CD4-positive, alpha-beta T cell (primary cell): ENCODE measurements around the gene ASB15. TPM values are rescaled to one million over a fixed set of nuclear protein-coding genes. Genes with fewer than 3 reads are reported as not detected.

Experiments
- ATAC-seq: fragments of 200-7000 bp; cut with Tn5 transposase; one replicate; pipeline ENCODE4 v1.10.0; 2022; ENCODE audit warnings: mild to moderate bottlenecking; ENCODE audit not compliant: poor library complexity
- CTCF ChIA-PET: fragments of 350-600 bp; sonication (Branson Sonifier 250); formaldehyde crosslinking; loops from one replicate; lab custom pipeline; 2021; ENCODE audit warnings: antibody characterized with exemption, inconsistent platforms; lab: Charles Lee
- POLR2A ChIA-PET: fragments of 350-600 bp; sonication (Branson Sonifier 250); formaldehyde crosslinking; loops from one replicate; lab custom pipeline; 2021; ENCODE audit warnings: antibody characterized with exemption, inconsistent platforms; lab: Charles Lee
- DNase-seq, 14 experiments: peaks; one replicate each; pipeline ENCODE4 v3.0.0-alpha.2; 2013 to 2020; ENCODE audit warnings: mixed read lengths in 2 of 14
- H3K27ac ChIP-seq, 2 donors: one replicate each; pipeline versions ENCODE4 v1.5.1 to v1.7.0; 2013; ENCODE audit warnings: low read length in 2 of 2, low read depth in 1 of 2, mild to moderate bottlenecking in 1 of 2
- H3K27me3 ChIP-seq, 2 experiments: 1 replicate in 1 of 2; 2 replicates in 1 of 2; pipeline versions ENCODE4 v1.6.1 to v1.7.0; 2013; ENCODE audit warnings: low read length in 2 of 2, control low read depth in 1 of 2, mild to moderate bottlenecking in 1 of 2, moderate library complexity in 1 of 2; ENCODE audit not compliant: insufficient read depth in 2 of 2, control insufficient read depth in 1 of 2
- H3K36me3 ChIP-seq: one replicate; pipeline ENCODE4 v1.6.1; 2013; ENCODE audit warnings: low read length, control low read depth; ENCODE audit not compliant: insufficient read depth
- H3K4me1 ChIP-seq: one replicate; pipeline ENCODE4 v1.6.1; 2013; ENCODE audit warnings: low read length, control low read depth; ENCODE audit not compliant: insufficient read depth
- H3K4me3 ChIP-seq: one replicate; pipeline ENCODE4 v1.5.1; 2013; ENCODE audit warnings: mild to moderate bottlenecking, low read length, moderate library complexity
- H3K9me3 ChIP-seq, 2 experiments: 1 replicate in 1 of 2; 2 replicates in 1 of 2; pipeline versions ENCODE4 v1.6.1 to v1.7.0; 2013; ENCODE audit warnings: low read length in 2 of 2, mild to moderate bottlenecking in 2 of 2, control low read depth in 1 of 2, moderate library complexity in 1 of 2; ENCODE audit not compliant: control insufficient read depth in 1 of 2, insufficient read depth in 1 of 2
- H3K27ac Mint-ChIP-seq: one replicate; pipeline ENCODE4 v1.8.0; 2020; ENCODE audit warnings: mixed read lengths
- H3K27me3 Mint-ChIP-seq: one replicate; pipeline ENCODE4 v1.8.0; 2021; ENCODE audit warnings: mixed read lengths
- H3K36me3 Mint-ChIP-seq: one replicate; pipeline ENCODE4 v1.8.0; 2021; ENCODE audit warnings: low read depth, mixed read lengths
- H3K4me1 Mint-ChIP-seq: one replicate; pipeline ENCODE4 v1.8.0; 2021; ENCODE audit warnings: low read depth, mixed read lengths
- H3K4me3 Mint-ChIP-seq: one replicate; pipeline ENCODE4 v1.8.0; 2020; ENCODE audit warnings: mild to moderate bottlenecking, mixed read lengths
- H3K9me3 Mint-ChIP-seq: one replicate; pipeline ENCODE4 v1.8.0; 2020; ENCODE audit warnings: mixed read lengths
- intact Hi-C, 2 experiments: fragments of 100-400 bp; cut with DNase I in 1 of 2; cut with micrococcal nuclease in 1 of 2; formaldehyde crosslinking; loops; one replicate each; pipeline versions ENCODE4 v1.15.1 to v1.9.0; 2023 to 2025; cut with DNase I, micrococcal nuclease
- total RNA-seq, 174 experiments: library from RNA in 2 of 174; stranded (reverse) in 2 of 174; gene quantifications; one replicate each; pipeline ENCODE4 v1.2.3 and lab custom pipeline; 2021 to 2026
- TF ChIP-seq, protein P1 (sequence below): fragments of 200-600 bp; IDR thresholded peaks from one replicate; pipeline ENCODE4 v1.8.0; 2022; ENCODE audit warnings: antibody characterized with exemption, mild to moderate bottlenecking

ASB15 gene
- total RNA-seq, 2 experiments from 2014 or later: not detected

- POLR2A ChIA-PET: interaction anchor here (0.7 kb wide), 1 partner anchor 179 kb away, joined by 3 read pairs; no protein-coding TSS in a partner anchor
- H3K27me3 Mint-ChIP-seq: no peaks in the 10 kb centered on the region
These were observed 81.1 kb downstream of the ASB15 start for GRCh38 chr7:123682690-123683089.

GRCh38 chr7:123687161-123687560, 85.5 kb downstream of the ASB15 start:
- H3K9me3 ChIP-seq: no peaks in the 10 kb centered on the region
- CTCF ChIA-PET: interaction anchor here (1.4 kb wide), 1 partner anchor 15 kb away, joined by 3 read pairs; no protein-coding TSS in a partner anchor
- H3K4me1 ChIP-seq: no peaks in the 10 kb centered on the region
- intact Hi-C loops: no loop called here
- ATAC-seq: no peak
- Mint-ChIP-seq H3K27me3 (no peaks in the 10 kb centered on the region), H3K27ac (peak overlapping the region; percentile 21), H3K9me3 (no peaks in the 10 kb centered on the region), H3K36me3 (peaks cover 74% of the 10 kb centered on the region), H3K4me1 (no peaks in the 10 kb centered on the region), H3K4me3 (no peak overlapping the region)
- TF ChIP-seq, protein P1, sequence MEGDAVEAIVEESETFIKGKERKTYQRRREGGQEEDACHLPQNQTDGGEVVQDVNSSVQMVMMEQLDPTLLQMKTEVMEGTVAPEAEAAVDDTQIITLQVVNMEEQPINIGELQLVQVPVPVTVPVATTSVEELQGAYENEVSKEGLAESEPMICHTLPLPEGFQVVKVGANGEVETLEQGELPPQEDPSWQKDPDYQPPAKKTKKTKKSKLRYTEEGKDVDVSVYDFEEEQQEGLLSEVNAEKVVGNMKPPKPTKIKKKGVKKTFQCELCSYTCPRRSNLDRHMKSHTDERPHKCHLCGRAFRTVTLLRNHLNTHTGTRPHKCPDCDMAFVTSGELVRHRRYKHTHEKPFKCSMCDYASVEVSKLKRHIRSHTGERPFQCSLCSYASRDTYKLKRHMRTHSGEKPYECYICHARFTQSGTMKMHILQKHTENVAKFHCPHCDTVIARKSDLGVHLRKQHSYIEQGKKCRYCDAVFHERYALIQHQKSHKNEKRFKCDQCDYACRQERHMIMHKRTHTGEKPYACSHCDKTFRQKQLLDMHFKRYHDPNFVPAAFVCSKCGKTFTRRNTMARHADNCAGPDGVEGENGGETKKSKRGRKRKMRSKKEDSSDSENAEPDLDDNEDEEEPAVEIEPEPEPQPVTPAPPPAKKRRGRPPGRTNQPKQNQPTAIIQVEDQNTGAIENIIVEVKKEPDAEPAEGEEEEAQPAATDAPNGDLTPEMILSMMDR: no peak
- POLR2A ChIA-PET: interaction anchor here (0.8 kb wide), 1 partner anchor 61 kb away, joined by 3 read pairs; no protein-coding TSS in a partner anchor
- peaks cover 48% of the 10 kb centered on the region for H3K36me3 ChIP-seq
- no peak for DNase-seq
- no peaks in the 10 kb centered on the region for H3K27me3 ChIP-seq
- H3K27ac ChIP-seq: no peak overlapping the region
- H3K4me3 ChIP-seq: no peak overlapping the region

More at GRCh38 chr7:123682690-123683089, 81.1 kb downstream of the ASB15 start:
- Histone ChIP-seq H3K4me3 (no peak overlapping the region), H3K27me3 (no peaks in the 10 kb centered on the region), H3K27ac (no peak overlapping the region), H3K4me1 (no peaks in the 10 kb centered on the region), H3K36me3 (peaks cover 40% of the 10 kb centered on the region), H3K9me3 (no peaks in the 10 kb centered on the region)
- intact Hi-C loops: loop anchor here (1.0 to 5.0 kb wide), 3 partner anchors 183 to 1175 kb away; no protein-coding TSS in a partner anchor
- H3K36me3 Mint-ChIP-seq: peaks cover 52% of the 10 kb centered on the region
- H3K27ac Mint-ChIP-seq: no peak overlapping the region
- H3K9me3 Mint-ChIP-seq: no peaks in the 10 kb centered on the region
- no peaks in the 10 kb centered on the region for H3K4me1 Mint-ChIP-seq
- CTCF ChIA-PET: interaction anchor here (0.7 to 1.2 kb wide), 4 partner anchors 12 to 189 kb away, joined by 3 to 6 read pairs (median 4); no protein-coding TSS in a partner anchor
- TF ChIP-seq, protein P1: peak; percentile 68
- H3K4me3 Mint-ChIP-seq: no peak overlapping the region
- no peak for ATAC-seq
- peak in 4 of 14 experiments; percentile 24 to 60 (median 57) for DNase-seq

- no peak overlapping the region for H3K4me3 ChIP-seq
- no peaks in the 10 kb centered on the region for H3K9me3 ChIP-seq
- H3K27me3 ChIP-seq: no peaks in the 10 kb centered on the region
- H3K27me3 Mint-ChIP-seq: no peaks in the 10 kb centered on the region
- no peak for DNase-seq
- H3K4me1 ChIP-seq: no peaks in the 10 kb centered on the region
- intact Hi-C loops: no loop called here
- H3K4me3 Mint-ChIP-seq: no peak overlapping the region
- ATAC-seq: no peak
- ChIA-PET POLR2A (interaction anchor here (0.8 kb wide), 1 partner anchor 61 kb away, joined by 3 read pairs; no protein-coding TSS in a partner anchor), CTCF (interaction anchor here (1.4 kb wide), 1 partner anchor 14 kb away, joined by 3 read pairs; no protein-coding TSS in a partner anchor)
- TF ChIP-seq, protein P1: no peak
- H3K27ac Mint-ChIP-seq: no peak overlapping the region
- no peaks in the 10 kb centered on the region for H3K9me3 Mint-ChIP-seq
- no peaks in the 10 kb centered on the region for H3K4me1 Mint-ChIP-seq
- no peak overlapping the region for H3K27ac ChIP-seq
- peaks cover 76% of the 10 kb centered on the region for H3K36me3 Mint-ChIP-seq
- H3K36me3 ChIP-seq: peaks cover 51% of the 10 kb centered on the region
These were observed 86.1 kb downstream of the ASB15 start for GRCh38 chr7:123687727-123688126.

Other genes starting within 250 kb of the ASB15 start
- gene IQUB, start 67.2 kb upstream of the ASB15 start, total RNA-seq: not detected
- 10 to 100 TPM; 67.9 to 68.6 TPM for gene NDUFA5, start 44.0 kb upstream of the ASB15 start, total RNA-seq
- gene LMOD2, start 54.0 kb downstream of the ASB15 start, total RNA-seq: not detected
- gene WASL, start 147.2 kb downstream of the ASB15 start, total RNA-seq: 1 to 10 TPM; 8.6 to 9.3 TPM
- gene HYAL4, start 243.3 kb downstream of the ASB15 start, total RNA-seq: under 1 TPM in 1 of 2 experiments, not detected in 1; 0.14 TPM